Psoas muscle (tissue), 8 donors: ENCODE measurements around the gene NXT1. TPM values are rescaled to one million over a fixed set of nuclear protein-coding genes. Genes with fewer than 3 reads are reported as not detected.

Experiments used
- ATAC-seq, 4 donors: fragments of 200-7000 bp; cut with Tn5 transposase; one replicate each; pipeline ENCODE4 v1.9.1; 2020; ENCODE audit warnings: moderate library complexity in 3 of 4, mild to moderate bottlenecking in 2 of 4
- DNase-seq, 2 donors: peaks; one replicate each; pipeline ENCODE4 v3.0.0-alpha.2; 2020
- H3K27ac ChIP-seq: fragments of 200-600 bp; one replicate; pipeline ENCODE4 v1.8.0; 2022
- H3K27me3 ChIP-seq, 3 donors: fragments of 200-600 bp in 1 of 3; one replicate each; pipeline versions ENCODE4 v1.6.1 to v1.8.0; 2013 to 2022; ENCODE audit warnings: low read length in 2 of 3, mild to moderate bottlenecking in 2 of 3, moderate library complexity in 1 of 3; ENCODE audit not compliant: insufficient read depth in 3 of 3
- H3K36me3 ChIP-seq, 2 donors: fragments of 200-600 bp in 1 of 2; one replicate each; pipeline versions ENCODE4 v1.6.1 to v1.8.0; 2013 to 2022; ENCODE audit warnings: low read depth in 1 of 2, mild to moderate bottlenecking in 1 of 2, moderate library complexity in 1 of 2; ENCODE audit not compliant: insufficient read depth in 1 of 2
- H3K4me1 ChIP-seq: fragments of 200-600 bp; one replicate; pipeline ENCODE4 v1.8.0; 2022
- H3K4me3 ChIP-seq: fragments of 200-600 bp; one replicate; pipeline ENCODE4 v1.8.0; 2022; ENCODE audit warnings: mild to moderate bottlenecking
- H3K9me3 ChIP-seq: fragments of 200-600 bp; one replicate; pipeline ENCODE4 v1.8.0; 2022
- WGBS, 3 donors: extraction: QIAGEN DNeasy Blood & Tissue Kit; methylation state at CpG; one replicate each; pipeline versions ENCODE4 v1.1.6 to v1.1.7; 2013; 5-methylcytosine and 5-hydroxymethylcytosine counted together
- intact Hi-C, 2 donors: fragments of 100-400 bp; cut with DNase I; formaldehyde crosslinking; loops; one replicate each; pipeline versions ENCODE4 v1.11.0 to v1.14.2; 2022
- polyA plus RNA-seq, 3 donors: library from polyadenylated mRNA; stranded (reverse); fragments of 200-250 nt; gene quantifications; one replicate each; pipeline ENCODE4 v1.2.3, GENCODE V29; 2013
- total RNA-seq, 4 donors: library from RNA; stranded (reverse); fragmentation: NEBNext Ultra II Directional in 2 of 4; extraction: Animal tissue kit (Norgen Biotek cat#: 25700) in 2 of 4; gene quantifications; one replicate each; pipeline versions ENCODE4 v1.2.1 to v1.2.4, GENCODE V29; 2021 to 2023
- TF ChIP-seq, protein P1 (sequence below): fragments of 200-600 bp; IDR thresholded peaks from one replicate; pipeline ENCODE4 v1.8.0; 2022; ENCODE audit warnings: antibody characterized with exemption
- donor health status: healthy with polysubstance abuse.
- donor health status: DM: no; HTN: no; CAD: no; lungs with moderate emphysema.
- donor health status: Bipolar disorder and iron deficiency.
- donor health status: healthy.
- donor health status: DM: yes; HTN: yes; CAD: no.
- donor health status: DM: no; HTN: no; CAD: no.
- donor health status: DM: no; HTN: no; CAD: no.
- donor health status: DM: yes; HTN: yes; CAD: no.

The NXT1 gene
- total and polyA plus RNA-seq, 7 donors, result 6.7 to 29.9 (median 11.4) TPM

DNA sequence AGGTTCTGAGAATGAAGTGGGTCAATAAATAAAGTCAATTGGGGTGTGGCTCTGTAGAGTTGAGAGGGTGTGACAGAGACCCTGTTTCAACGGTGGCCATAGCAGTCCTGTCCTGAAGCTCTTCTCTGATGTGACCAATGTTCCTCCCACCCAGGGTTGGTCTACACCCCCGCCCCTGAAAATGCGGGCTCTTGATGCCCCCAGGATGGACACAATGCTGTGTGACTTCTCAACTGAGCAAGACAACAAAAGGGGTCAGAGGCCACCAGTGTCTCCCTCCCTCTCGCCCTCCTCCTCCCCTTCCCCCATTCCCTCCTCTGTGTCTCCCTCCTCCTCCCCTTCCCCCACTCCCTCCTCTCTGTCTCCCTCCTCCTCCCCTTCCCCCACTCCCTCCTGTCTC is 41.7 kb upstream of the NXT1 start:
- no peaks in the 10 kb centered on the region for H3K9me3 ChIP-seq
- DNase-seq (no peak), ATAC-seq (no peak)
- no peak overlapping the region for H3K4me3 ChIP-seq
- no peaks in the 10 kb centered on the region for H3K36me3 ChIP-seq
- WGBS, 3 donors, result 71 to 88% (median 75%) methylated on average over 4 of the region's 4 CpGs
- H3K27me3 ChIP-seq, result no peaks in the 10 kb centered on the region
- no peaks in the 10 kb centered on the region for H3K4me1 ChIP-seq
- no peak overlapping the region for H3K27ac ChIP-seq
- intact Hi-C loops, result no loop called here
- TF ChIP-seq, protein P1, sequence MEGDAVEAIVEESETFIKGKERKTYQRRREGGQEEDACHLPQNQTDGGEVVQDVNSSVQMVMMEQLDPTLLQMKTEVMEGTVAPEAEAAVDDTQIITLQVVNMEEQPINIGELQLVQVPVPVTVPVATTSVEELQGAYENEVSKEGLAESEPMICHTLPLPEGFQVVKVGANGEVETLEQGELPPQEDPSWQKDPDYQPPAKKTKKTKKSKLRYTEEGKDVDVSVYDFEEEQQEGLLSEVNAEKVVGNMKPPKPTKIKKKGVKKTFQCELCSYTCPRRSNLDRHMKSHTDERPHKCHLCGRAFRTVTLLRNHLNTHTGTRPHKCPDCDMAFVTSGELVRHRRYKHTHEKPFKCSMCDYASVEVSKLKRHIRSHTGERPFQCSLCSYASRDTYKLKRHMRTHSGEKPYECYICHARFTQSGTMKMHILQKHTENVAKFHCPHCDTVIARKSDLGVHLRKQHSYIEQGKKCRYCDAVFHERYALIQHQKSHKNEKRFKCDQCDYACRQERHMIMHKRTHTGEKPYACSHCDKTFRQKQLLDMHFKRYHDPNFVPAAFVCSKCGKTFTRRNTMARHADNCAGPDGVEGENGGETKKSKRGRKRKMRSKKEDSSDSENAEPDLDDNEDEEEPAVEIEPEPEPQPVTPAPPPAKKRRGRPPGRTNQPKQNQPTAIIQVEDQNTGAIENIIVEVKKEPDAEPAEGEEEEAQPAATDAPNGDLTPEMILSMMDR, result no peak

DNA sequence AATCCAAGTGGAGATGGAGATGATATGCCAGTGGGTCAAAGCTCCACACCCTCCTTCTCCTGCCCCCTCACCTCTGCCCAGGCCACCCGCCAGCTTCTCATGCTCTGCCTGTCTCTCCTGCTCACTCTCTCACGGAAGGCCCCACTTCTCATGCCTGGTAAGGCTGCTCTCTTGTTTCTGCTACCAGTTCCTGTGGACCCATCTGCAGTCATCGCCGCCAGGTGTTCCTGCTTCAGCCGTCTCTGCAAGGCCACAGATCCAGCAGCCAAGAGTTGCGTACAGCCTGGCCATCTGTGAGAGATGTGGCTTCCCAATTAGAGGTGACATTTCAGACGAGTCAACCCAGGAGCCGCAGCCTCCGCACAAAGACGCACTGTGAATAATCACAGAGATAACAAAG is 40.8 kb upstream of the NXT1 start:
- no peak for DNase-seq
- no peak overlapping the region for H3K27ac ChIP-seq
- TF ChIP-seq, protein P1, result no peak
- WGBS, 3 donors, result 87% methylated on average over 10 of the region's 10 CpGs
- H3K36me3 ChIP-seq, result no peaks in the 10 kb centered on the region
- no peaks in the 10 kb centered on the region for H3K4me1 ChIP-seq
- no peak for ATAC-seq
- no peaks in the 10 kb centered on the region for H3K9me3 ChIP-seq
- no peaks in the 10 kb centered on the region for H3K27me3 ChIP-seq
- no peak overlapping the region for H3K4me3 ChIP-seq
- intact Hi-C loops, result no loop called here

DNA sequence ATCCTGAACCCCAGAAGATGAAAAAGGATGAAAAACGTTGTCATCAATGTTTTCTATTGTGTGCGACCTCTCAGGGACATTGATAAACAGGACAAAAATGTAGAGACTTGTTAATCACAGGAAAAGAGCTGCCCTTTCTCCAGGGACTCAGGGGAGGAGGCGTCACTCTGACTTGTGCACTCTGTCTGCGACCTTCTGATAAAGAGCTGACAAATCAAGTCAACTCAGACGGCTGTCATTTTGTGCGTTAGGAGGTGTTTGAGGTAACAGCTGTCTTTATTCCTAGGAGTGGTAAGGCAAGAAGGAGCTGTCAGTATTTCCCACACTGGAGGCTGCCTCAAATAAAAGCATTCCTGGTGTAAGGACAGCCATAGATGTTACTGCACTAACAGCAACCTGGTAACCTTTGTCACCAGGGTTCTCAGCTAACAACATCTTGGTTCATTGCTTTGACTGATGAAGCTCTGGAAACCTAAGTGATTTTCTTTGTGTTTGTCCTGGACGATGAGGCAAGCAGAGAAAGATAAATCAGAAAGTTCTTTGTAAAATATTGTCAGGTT is 38.6 kb upstream of the NXT1 start:
- Histone ChIP-seq H3K4me1 (no peaks in the 10 kb centered on the region), H3K9me3 (no peaks in the 10 kb centered on the region), H3K27ac (no peak overlapping the region), H3K4me3 (no peak overlapping the region), H3K36me3 (no peaks in the 10 kb centered on the region), H3K27me3 (no peaks in the 10 kb centered on the region)
- TF ChIP-seq, protein P1, result no peak
- intact Hi-C loops, result no loop called here
- DNase-seq (no peak), ATAC-seq (no peak)
- WGBS, 3 donors, result 45 to 62% (median 54%) methylated on average over 7 of the region's 7 CpGs

DNA sequence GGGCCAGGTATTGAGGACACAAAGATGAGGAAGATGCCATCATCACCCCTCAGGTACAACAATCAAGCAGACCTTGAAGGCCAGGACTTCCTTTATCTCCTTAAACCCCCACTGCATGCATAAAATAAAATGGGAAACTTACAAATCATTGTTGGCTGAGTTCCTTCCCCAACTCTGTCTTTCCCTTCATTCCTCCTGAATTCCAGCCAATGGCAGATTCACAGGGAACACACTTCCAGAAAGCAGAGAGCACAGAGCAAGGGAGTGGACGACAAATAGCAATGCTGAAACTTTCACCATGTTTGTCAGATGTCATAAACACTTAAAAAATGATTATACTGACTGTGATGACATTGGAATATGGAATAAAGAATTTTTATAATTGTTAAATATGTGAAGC is 37.3 kb upstream of the NXT1 start:
- Histone ChIP-seq H3K9me3 (no peaks in the 10 kb centered on the region), H3K4me3 (no peak overlapping the region), H3K27me3 (no peaks in the 10 kb centered on the region), H3K36me3 (no peaks in the 10 kb centered on the region), H3K27ac (no peak overlapping the region), H3K4me1 (no peaks in the 10 kb centered on the region)
- 39 to 57% (median 50%) methylated on average over 1 of the region's 1 CpG for WGBS, 3 donors
- DNase-seq (no peak), ATAC-seq (no peak)
- intact Hi-C loops, result no loop called here
- TF ChIP-seq, protein P1, result no peak

DNA sequence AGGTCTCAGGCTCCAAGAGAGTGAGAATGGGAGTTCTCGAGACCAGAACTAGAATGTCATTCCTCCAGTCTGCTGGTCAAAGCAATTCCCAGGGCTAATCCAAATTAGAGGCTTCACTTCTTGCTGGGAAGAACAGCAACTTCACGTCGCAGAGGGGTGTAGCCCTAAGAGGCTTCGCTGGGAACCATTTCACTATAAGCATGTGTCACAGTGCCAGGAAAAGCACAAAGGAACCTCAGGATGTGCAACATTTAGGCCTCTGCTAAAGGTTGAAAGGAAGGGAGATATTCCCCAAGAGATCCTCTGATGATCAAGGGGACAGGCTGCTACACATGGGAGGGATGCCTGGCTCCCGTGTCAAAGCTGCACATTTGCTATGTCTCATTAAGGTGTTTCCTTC is 35.9 kb upstream of the NXT1 start:
- intact Hi-C loops, result no loop called here
- H3K4me3 ChIP-seq, result no peak overlapping the region
- H3K36me3 ChIP-seq, result no peaks in the 10 kb centered on the region
- H3K27ac ChIP-seq, result no peak overlapping the region
- no peaks in the 10 kb centered on the region for H3K27me3 ChIP-seq
- no peaks in the 10 kb centered on the region for H3K9me3 ChIP-seq
- TF ChIP-seq, protein P1, result no peak
- no peaks in the 10 kb centered on the region for H3K4me1 ChIP-seq
- ATAC-seq (no peak), DNase-seq (no peak)
- WGBS, 3 donors, result 71 to 80% (median 73%) methylated on average over 5 of the region's 5 CpGs
